HCT116 (cell line): ENCODE results near the gene FNDC5. TPM values are rescaled to one million over a fixed set of nuclear protein-coding genes. Genes with fewer than 3 reads are reported as not detected.

Source experiments
- ATAC-seq: fragments of 200-7000 bp; cut with Tn5 transposase; 2 replicates; pipeline ENCODE4 v1.9.1; 2020; ENCODE audit warnings: mild to moderate bottlenecking, moderate library complexity
- BruUV-seq: library from RNA; stranded (reverse); fragments of 400-500 nt; replicated peaks from 2 replicates; lab custom pipeline; 2021; lab: Mats Ljungman, UMichigan
- CTCF ChIA-PET: fragments of 300-600 bp; sonication (Branson Sonifier 250); formaldehyde crosslinking; loops from one replicate; lab custom pipeline; 2021; ENCODE audit warnings: antibody characterized with exemption; lab: Charles Lee
- POLR2A ChIA-PET: fragments of 300-600, 350-600 bp; sonication (Branson Sonifier 250); formaldehyde crosslinking; loops from one replicate; lab custom pipeline; 2021; ENCODE audit warnings: antibody characterized with exemption; lab: Charles Lee
- RAD21 ChIA-PET, 2 experiments: fragments of 300-600 bp; sonication (Branson Sonifier 250); formaldehyde crosslinking; loops; one replicate each; lab custom pipeline; 2023; ENCODE audit warnings: low total read pairs in 2 of 2; ENCODE audit not compliant: uncharacterized antibody in 2 of 2, unreplicated experiment in 2 of 2, low non-redundant PET in 1 of 2; lab: Charles Lee
- DNase-seq: peaks from one replicate; pipeline ENCODE4 v3.0.0-alpha.2; 2010; ENCODE audit warnings: low read depth, low spot score
- H2AFZ ChIP-seq: fragments of 200-600 bp; shearing (Covaris generic), sonication (generic); 2 replicates; pipeline ENCODE4 v1.6.1; 2017; ENCODE audit warnings: low read depth, mixed run types, mixed read lengths, antibody characterized with exemption, low read length; ENCODE audit not compliant: poor library complexity, severe bottlenecking
- H3K27ac ChIP-seq: 2 replicates; pipeline ENCODE4 v1.5.1; 2012; ENCODE audit warnings: low read depth, low read length
- H3K27me3 ChIP-seq: fragments of 200-600 bp; sonication (generic); 2 replicates; pipeline ENCODE4 v1.6.1; 2016; ENCODE audit warnings: mixed run types, low read length, mixed read lengths; ENCODE audit not compliant: insufficient read depth
- H3K36me3 ChIP-seq, 2 experiments: fragments of 200-500 bp in 1 of 2; fragments of 200-600 bp in 1 of 2; sonication (Bioruptor generic) in 1 of 2; sonication (generic) in 1 of 2; 2 replicates each; pipeline versions ENCODE4 v1.5.1 to v1.6.1; 2014 to 2016; ENCODE audit warnings: low read length in 2 of 2, inconsistent platforms in 1 of 2, mixed read lengths in 1 of 2, mixed run types in 1 of 2; ENCODE audit not compliant: insufficient read depth in 2 of 2, control insufficient read depth in 1 of 2
- H3K4me1 ChIP-seq, 2 experiments: fragments of 200-600 bp in 1 of 2; sonication (generic) in 1 of 2; 2 replicates each; pipeline versions ENCODE4 v1.5.1 to v1.6.1; 2012 to 2017; ENCODE audit warnings: low read length in 2 of 2, inconsistent platforms in 1 of 2, mild to moderate bottlenecking in 1 of 2, mixed read lengths in 1 of 2, mixed run types in 1 of 2, moderate library complexity in 1 of 2; ENCODE audit not compliant: insufficient read depth in 2 of 2, control insufficient read depth in 1 of 2
- H3K4me2 ChIP-seq: fragments of 200-600 bp; sonication (generic); 2 replicates; pipeline ENCODE4 v1.6.1; 2017; ENCODE audit warnings: mixed run types, low read length, mixed read lengths
- H3K4me3 ChIP-seq, 2 experiments: fragments of 200-600 bp in 1 of 2; sonication (generic) in 1 of 2; replicated peaks in 1 of 2; 2 replicates each; pipeline ENCODE4 v1.5.1; 2011 to 2016; ENCODE audit warnings: low read length in 2 of 2, control low read depth in 1 of 2, low read depth in 1 of 2, mild to moderate bottlenecking in 1 of 2, mixed read lengths in 1 of 2, mixed run types in 1 of 2
- H3K79me2 ChIP-seq: fragments of 200-600 bp; sonication (generic); 2 replicates; pipeline ENCODE4 v1.6.1; 2017; ENCODE audit warnings: mild to moderate bottlenecking, mixed run types, low read length, moderate library complexity, mixed read lengths; ENCODE audit not compliant: insufficient read depth
- H3K9ac ChIP-seq: fragments of 200-600 bp; sonication (generic); 2 replicates; pipeline ENCODE4 v1.6.1; 2016; ENCODE audit warnings: low read length, mixed read lengths
- H3K9me2 ChIP-seq: fragments of 200-600 bp; sonication (generic), shearing (Covaris generic); 2 replicates; pipeline ENCODE4 v1.6.1; 2017; ENCODE audit warnings: mixed run types, mild to moderate bottlenecking, moderate library complexity; ENCODE audit not compliant: insufficient read depth
- H3K9me3 ChIP-seq, 2 experiments: fragments of 200-500 bp in 1 of 2; fragments of 200-600 bp in 1 of 2; sonication (Bioruptor generic) in 1 of 2; sonication (generic) in 1 of 2; 2 replicates each; pipeline ENCODE4 v1.6.1; 2014 to 2017; ENCODE audit warnings: low read length in 2 of 2, mixed read lengths in 2 of 2, inconsistent platforms in 1 of 2, low read depth in 1 of 2, mild to moderate bottlenecking in 1 of 2, mixed run types in 1 of 2, moderate library complexity in 1 of 2; ENCODE audit not compliant: control insufficient read depth in 1 of 2, insufficient read depth in 1 of 2
- H4K20me1 ChIP-seq: fragments of 200-600 bp; sonication (generic), shearing (Covaris generic); 2 replicates; pipeline ENCODE4 v1.6.1; 2017; ENCODE audit warnings: mixed run types, mild to moderate bottlenecking, moderate library complexity; ENCODE audit not compliant: insufficient read depth
- CBX3 ChIP-seq: IDR thresholded peaks from 2 replicates; pipeline ENCODE4 v1.6.1; 2012; ENCODE audit warnings: low read depth
- FOSL1 ChIP-seq: IDR thresholded peaks from 2 replicates; pipeline ENCODE4 v1.6.1; 2012; ENCODE audit warnings: low read depth
- JUND ChIP-seq: IDR thresholded peaks from 2 replicates; pipeline ENCODE4 v1.6.1; 2012
- MAX ChIP-seq: IDR thresholded peaks from 2 replicates; pipeline ENCODE4 v1.6.1; 2012
- POLR2AphosphoS5 ChIP-seq: IDR thresholded peaks from 2 replicates; pipeline ENCODE4 v1.6.1; 2011; ENCODE audit warnings: mild to moderate bottlenecking, low read depth, low read length, moderate library complexity
- ZFX ChIP-seq: fragments of 450-650 bp; IDR thresholded peaks from 2 replicates; pipeline ENCODE4 v1.6.1; 2017
- intact Hi-C: fragments of 100-400 bp; cut with micrococcal nuclease; formaldehyde crosslinking; loops from 2 replicates; pipeline ENCODE4 v1.10.0; 2022
- total RNA-seq: library from RNA; stranded (reverse); gene quantifications from one replicate; pipeline ENCODE4 v1.2.1, GENCODE V29; 2021; ENCODE audit not compliant: unreplicated experiment
- TF ChIP-seq, protein P1 (sequence below), 3 experiments: fragments of 200-600 bp in 1 of 3; sonication (generic) in 1 of 3; IDR thresholded peaks in 2 of 3; conservative IDR thresholded peaks in 1 of 3; 2 replicates each; pipeline ENCODE4 v1.5.1; 2012 to 2017; ENCODE audit warnings: low read depth in 2 of 3, low read length in 2 of 3, antibody characterized with exemption in 1 of 3, borderline replicate concordance in 1 of 3, control low read depth in 1 of 3, mild to moderate bottlenecking in 1 of 3, mixed read lengths in 1 of 3, mixed run types in 1 of 3, moderate library complexity in 1 of 3; ENCODE audit not compliant: insufficient read depth in 1 of 3

The FNDC5 gene
- total RNA-seq, 1 experiment from 2014 or later = not detected

- ATAC-seq (no peak), DNase-seq (no peak)
- Histone ChIP-seq H3K9me3 (no peaks in the 10 kb centered on the region), H3K27ac (no peak overlapping the region), H3K4me2 (no peak overlapping the region), H3K4me1 (peaks cover 16 to 31% of the 10 kb centered on the region in 2 experiments; a peak in 3 of 4 replicates), H3K36me3 (no peaks in the 10 kb centered on the region), H3K9me2 (no peaks in the 10 kb centered on the region), H2AFZ (no peak overlapping the region), H4K20me1 (no peaks in the 10 kb centered on the region), H3K79me2 (peaks cover 6% of the 10 kb centered on the region; the same call in 1 of the 2 replicates), H3K27me3 (no peaks in the 10 kb centered on the region), H3K4me3 (no peak overlapping the region), H3K9ac (no peak overlapping the region)
- CTCF ChIA-PET = interaction anchor here (0.8 to 1.2 kb wide), 2 partner anchors 12 to 28 kb away, joined by 3 to 4 read pairs; no protein-coding TSS in a partner anchor
- RAD21 ChIA-PET = no interaction called here
- intact Hi-C loops = loop anchor here (10.0 kb wide), 1 partner anchor 150 kb away; no protein-coding TSS in a partner anchor
- no peak for TF ChIP-seq FOSL1
- no peak for TF ChIP-seq POLR2AphosphoS5
- POLR2A ChIA-PET = no interaction called here
- BruUV-seq = no TSS peak
These were observed 34.1 kb upstream of the FNDC5 start for GRCh38 chr1:32904797-32905196.

DNA sequence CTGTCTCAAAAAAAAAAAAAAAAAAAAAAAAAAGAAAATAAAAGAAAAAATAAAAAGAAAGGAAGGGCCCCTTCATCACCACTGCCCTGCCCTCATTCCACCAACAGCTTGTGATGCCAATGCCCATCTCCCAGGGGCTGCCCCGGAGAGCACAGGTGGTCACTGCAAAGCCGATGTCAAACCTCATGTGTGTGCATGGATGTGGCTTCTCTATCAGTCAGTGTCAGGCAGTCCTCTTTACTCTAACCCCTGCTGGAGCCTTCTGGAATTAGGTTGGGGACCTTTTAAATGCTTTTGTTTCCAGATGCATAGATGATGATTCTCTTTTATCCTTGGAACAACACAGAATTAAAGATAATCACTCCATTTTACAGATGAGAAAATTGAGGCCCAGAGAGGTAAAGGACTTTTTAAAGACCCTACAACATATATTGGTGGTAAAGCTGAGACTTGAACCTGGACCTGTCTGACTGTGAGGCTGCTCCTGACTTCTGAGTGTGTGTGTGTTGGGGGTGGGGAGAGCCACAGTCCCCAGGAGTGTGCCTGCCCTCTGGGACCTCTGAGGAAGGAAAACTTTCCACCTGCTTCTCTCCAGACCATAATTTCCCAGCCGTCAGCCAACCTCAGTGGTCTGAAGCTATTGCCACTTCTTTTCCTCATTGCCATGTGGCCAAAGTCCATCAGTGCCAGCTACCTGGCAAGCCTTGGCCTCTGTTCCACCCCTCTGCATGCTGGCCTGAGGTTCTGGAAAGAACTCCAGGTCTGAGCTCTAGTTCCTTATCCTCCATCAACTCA, 33.5 kb upstream of the FNDC5 start:
- no peak overlapping the region for H2AFZ ChIP-seq
- intact Hi-C loops = loop anchor here (10.0 kb wide), 1 partner anchor 151 kb away; no protein-coding TSS in a partner anchor
- H3K27ac ChIP-seq = no peak overlapping the region
- DNase-seq (no peak), ATAC-seq (no peak)
- POLR2A ChIA-PET = no interaction called here
- H3K4me2 ChIP-seq = no peak overlapping the region
- H3K9me3 ChIP-seq = no peaks in the 10 kb centered on the region
- H3K9ac ChIP-seq = no peak overlapping the region
- H3K4me3 ChIP-seq = no peak overlapping the region
- BruUV-seq = no TSS peak
- no peaks in the 10 kb centered on the region for H4K20me1 ChIP-seq
- RAD21 ChIA-PET = no interaction called here
- TF ChIP-seq, protein P1, sequence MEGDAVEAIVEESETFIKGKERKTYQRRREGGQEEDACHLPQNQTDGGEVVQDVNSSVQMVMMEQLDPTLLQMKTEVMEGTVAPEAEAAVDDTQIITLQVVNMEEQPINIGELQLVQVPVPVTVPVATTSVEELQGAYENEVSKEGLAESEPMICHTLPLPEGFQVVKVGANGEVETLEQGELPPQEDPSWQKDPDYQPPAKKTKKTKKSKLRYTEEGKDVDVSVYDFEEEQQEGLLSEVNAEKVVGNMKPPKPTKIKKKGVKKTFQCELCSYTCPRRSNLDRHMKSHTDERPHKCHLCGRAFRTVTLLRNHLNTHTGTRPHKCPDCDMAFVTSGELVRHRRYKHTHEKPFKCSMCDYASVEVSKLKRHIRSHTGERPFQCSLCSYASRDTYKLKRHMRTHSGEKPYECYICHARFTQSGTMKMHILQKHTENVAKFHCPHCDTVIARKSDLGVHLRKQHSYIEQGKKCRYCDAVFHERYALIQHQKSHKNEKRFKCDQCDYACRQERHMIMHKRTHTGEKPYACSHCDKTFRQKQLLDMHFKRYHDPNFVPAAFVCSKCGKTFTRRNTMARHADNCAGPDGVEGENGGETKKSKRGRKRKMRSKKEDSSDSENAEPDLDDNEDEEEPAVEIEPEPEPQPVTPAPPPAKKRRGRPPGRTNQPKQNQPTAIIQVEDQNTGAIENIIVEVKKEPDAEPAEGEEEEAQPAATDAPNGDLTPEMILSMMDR (IDR thresholded peaks at IDR 0.05 in 2 of 3, conservative IDR thresholded peaks at IDR 0.05 in 1 of 3; ENCODE audit: borderline replicate concordance in 1 of 3, insufficient read depth in 1 of 3, low read depth in 2 of 3, low read length in 2 of 3) = no peak
- TF ChIP-seq MAX = no peak
- TF ChIP-seq CBX3 = no peak
- no peak for TF ChIP-seq ZFX
- no peak for TF ChIP-seq JUND
- peaks cover 6% of the 10 kb centered on the region; the same call in 1 of the 2 replicates for H3K79me2 ChIP-seq
- no peaks in the 10 kb centered on the region for H3K9me2 ChIP-seq
- H3K27me3 ChIP-seq = no peaks in the 10 kb centered on the region
- peaks cover 19 to 32% of the 10 kb centered on the region in 2 experiments; a peak in 3 of 4 replicates for H3K4me1 ChIP-seq
- H3K36me3 ChIP-seq = no peaks in the 10 kb centered on the region
- CTCF ChIA-PET = interaction anchor here (0.8 to 1.2 kb wide), 2 partner anchors 11 to 28 kb away, joined by 3 to 4 read pairs; no protein-coding TSS in a partner anchor
